Subcutaneous abdominal adipose tissue (tissue), 5 donors: Measurements from ENCODE around the gene EEF2K.

Experiments used
- H3K27ac ChIP-seq: one replicate; pipeline ENCODE4 v1.7.0; 2013; ENCODE audit warnings: low read depth, mild to moderate bottlenecking, inconsistent platforms, low read length, moderate library complexity
- H3K27me3 ChIP-seq, 5 donors: one replicate each; pipeline ENCODE4 v1.7.0; 2013; ENCODE audit warnings: low read length in 5 of 5, inconsistent platforms in 1 of 5; ENCODE audit not compliant: control insufficient read depth in 5 of 5, insufficient read depth in 4 of 5
- H3K36me3 ChIP-seq, 5 donors: one replicate each; pipeline ENCODE4 v1.7.0; 2013; ENCODE audit warnings: low read length in 5 of 5; ENCODE audit not compliant: control insufficient read depth in 5 of 5, insufficient read depth in 5 of 5
- H3K4me1 ChIP-seq, 5 donors: one replicate each; pipeline ENCODE4 v1.7.0; 2013; ENCODE audit warnings: low read length in 5 of 5, mild to moderate bottlenecking in 3 of 5, moderate library complexity in 1 of 5; ENCODE audit not compliant: control insufficient read depth in 5 of 5, insufficient read depth in 5 of 5
- H3K4me3 ChIP-seq, 5 donors: one replicate each; pipeline ENCODE4 v1.7.0; 2013; ENCODE audit warnings: low read length in 5 of 5, low read depth in 1 of 5
- H3K9ac ChIP-seq, 5 donors: one replicate each; pipeline ENCODE4 v1.7.0; 2013; ENCODE audit warnings: low read length in 5 of 5, mild to moderate bottlenecking in 4 of 5, moderate library complexity in 3 of 5
- H3K9me3 ChIP-seq, 5 donors: one replicate each; pipeline ENCODE4 v1.7.0; 2013; ENCODE audit warnings: low read length in 5 of 5; ENCODE audit not compliant: control insufficient read depth in 5 of 5
- donor health status: healthy.
- donor health status: healthy.
- donor health status: healthy.
- donor health status: healthy.
- donor health status: healthy.

The EEF2K gene

GRCh38 chr16:22174642-22175041 is 31.4 kb upstream of the EEF2K start:
- no peak overlapping the region for H3K9ac ChIP-seq
- peaks cover 0 to 3% (median 0%) of the 10 kb centered on the region in 5 donors for H3K27me3 ChIP-seq
- no peak overlapping the region for H3K4me3 ChIP-seq
- no peak overlapping the region for H3K27ac ChIP-seq
- H3K9me3 ChIP-seq, result no peaks in the 10 kb centered on the region
- no peaks in the 10 kb centered on the region for H3K36me3 ChIP-seq
- H3K4me1 ChIP-seq, result peaks cover 0 to 4% (median 0%) of the 10 kb centered on the region in 5 donors

GRCh38 chr16:22177968-22178930 is 27.8 kb upstream of the EEF2K start:
- Histone ChIP-seq H3K9me3 (no peaks in the 10 kb centered on the region), H3K4me1 (peaks cover 0 to 4% (median 0%) of the 10 kb centered on the region in 5 donors), H3K27me3 (no peaks in the 10 kb centered on the region), H3K36me3 (no peaks in the 10 kb centered on the region), H3K4me3 (no peak overlapping the region), H3K9ac (no peak overlapping the region), H3K27ac (no peak overlapping the region)

- H3K4me1 ChIP-seq, result no peaks in the 10 kb centered on the region
- no peak overlapping the region for H3K27ac ChIP-seq
- no peak overlapping the region for H3K9ac ChIP-seq
- H3K4me3 ChIP-seq, result no peak overlapping the region
- no peaks in the 10 kb centered on the region for H3K36me3 ChIP-seq
- no peaks in the 10 kb centered on the region for H3K9me3 ChIP-seq
- H3K27me3 ChIP-seq, result no peaks in the 10 kb centered on the region
Measured at GRCh38 chr16:22181426-22181825, 24.7 kb upstream of the EEF2K start.

- Histone ChIP-seq H3K27ac (no peak overlapping the region), H3K36me3 (no peaks in the 10 kb centered on the region), H3K27me3 (no peaks in the 10 kb centered on the region), H3K9ac (no peak overlapping the region), H3K9me3 (no peaks in the 10 kb centered on the region), H3K4me1 (no peaks in the 10 kb centered on the region), H3K4me3 (no peak overlapping the region)
Measured at GRCh38 chr16:22181843-22182242, 24.2 kb upstream of the EEF2K start.

GRCh38 chr16:22183335-22183734 is 22.7 kb upstream of the EEF2K start:
- Histone ChIP-seq H3K9ac (no peak overlapping the region), H3K4me3 (no peak overlapping the region), H3K36me3 (no peaks in the 10 kb centered on the region), H3K4me1 (peaks cover 0 to 4% (median 3%) of the 10 kb centered on the region in 5 donors), H3K27ac (no peak overlapping the region), H3K27me3 (no peaks in the 10 kb centered on the region), H3K9me3 (no peaks in the 10 kb centered on the region)

- Histone ChIP-seq H3K27ac (no peak overlapping the region), H3K9ac (no peak overlapping the region), H3K36me3 (no peaks in the 10 kb centered on the region), H3K4me1 (peaks cover 5 to 11% (median 10%) of the 10 kb centered on the region in 5 donors), H3K27me3 (no peaks in the 10 kb centered on the region), H3K4me3 (no peak overlapping the region), H3K9me3 (no peaks in the 10 kb centered on the region)
Measured at GRCh38 chr16:22183901-22184614, 22.0 kb upstream of the EEF2K start.

GRCh38 chr16:22184615-22184968 is 21.5 kb upstream of the EEF2K start:
- Histone ChIP-seq H3K4me3 (no peak overlapping the region), H3K4me1 (peaks cover 11 to 17% (median 15%) of the 10 kb centered on the region in 5 donors), H3K9me3 (no peaks in the 10 kb centered on the region), H3K27me3 (no peaks in the 10 kb centered on the region), H3K27ac (no peak overlapping the region), H3K36me3 (no peaks in the 10 kb centered on the region), H3K9ac (no peak overlapping the region)

- H3K4me1 ChIP-seq, result peaks cover 14 to 26% (median 21%) of the 10 kb centered on the region in 5 donors
- no peaks in the 10 kb centered on the region for H3K27me3 ChIP-seq
- H3K4me3 ChIP-seq, result no peak overlapping the region
- H3K27ac ChIP-seq, result no peak overlapping the region
- H3K9ac ChIP-seq, result no peak overlapping the region
- no peaks in the 10 kb centered on the region for H3K36me3 ChIP-seq
- no peaks in the 10 kb centered on the region for H3K9me3 ChIP-seq
Measured at GRCh38 chr16:22186517-22186916, 19.6 kb upstream of the EEF2K start.

- Histone ChIP-seq H3K9me3 (no peaks in the 10 kb centered on the region), H3K4me1 (peaks cover 16 to 43% (median 36%) of the 10 kb centered on the region in 5 donors), H3K27ac (peak overlapping the region; percentile 22), H3K4me3 (no peak overlapping the region), H3K9ac (no peak overlapping the region), H3K27me3 (no peaks in the 10 kb centered on the region), H3K36me3 (no peaks in the 10 kb centered on the region)
Measured at GRCh38 chr16:22188267-22188594, 17.8 kb upstream of the EEF2K start.
